Smooth muscle cell of the brain vasculature (primary cell): Measurements from ENCODE around the gene TMEM50A.
"Not testable (repeated sequence)": the region's sequence is repeated elsewhere in the genome, so short reads cannot be mapped to it uniquely, and the experiment has no call there.

Source experiments
- DNase-seq: peaks from one replicate; pipeline ENCODE4 v3.0.0-alpha.2; 2012; ENCODE audit warnings: low read depth, low spot score

Gene TMEM50A

GRCh38 chr1:25336922-25337354, 1.2 kb upstream of the TMEM50A start:
- DNase-seq, result not testable (repeated sequence)

- DNase-seq, result not testable (repeated sequence)
Observed at GRCh38 chr1:25337483-25338187, 499 bp upstream of the TMEM50A start.

- no peak for DNase-seq
Observed at GRCh38 chr1:25338986-25339385, 852 bp downstream of the TMEM50A start.

GRCh38 chr1:25341746-25342145, 3.6 kb downstream of the TMEM50A start:
- DNase-seq, result no peak

GRCh38 chr1:25342846-25343245, 4.7 kb downstream of the TMEM50A start:
- DNase-seq, result no peak

- DNase-seq, result no peak
Observed at GRCh38 chr1:25343872-25344271, 5.7 kb downstream of the TMEM50A start.

DNA sequence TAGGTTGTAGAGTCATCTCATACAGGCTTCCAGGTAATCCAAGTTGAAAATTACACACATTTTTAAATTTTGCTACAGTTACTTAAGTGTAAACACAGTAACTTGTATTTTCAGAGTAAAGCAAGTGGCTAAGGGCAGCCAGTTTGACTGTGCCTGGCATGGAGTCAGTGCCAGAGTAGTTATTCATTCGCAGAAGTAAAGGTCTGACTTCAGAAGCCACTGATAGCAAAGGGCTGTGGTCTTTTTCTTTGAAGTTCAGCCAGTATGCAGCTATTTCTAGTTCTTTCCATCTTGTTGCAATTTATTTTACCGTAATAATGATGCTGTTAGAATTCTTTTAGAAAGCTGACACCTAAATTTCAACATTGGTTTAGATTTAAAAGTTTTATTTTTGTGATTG, 9.4 kb downstream of the TMEM50A start:
- DNase-seq, result no peak

DNA sequence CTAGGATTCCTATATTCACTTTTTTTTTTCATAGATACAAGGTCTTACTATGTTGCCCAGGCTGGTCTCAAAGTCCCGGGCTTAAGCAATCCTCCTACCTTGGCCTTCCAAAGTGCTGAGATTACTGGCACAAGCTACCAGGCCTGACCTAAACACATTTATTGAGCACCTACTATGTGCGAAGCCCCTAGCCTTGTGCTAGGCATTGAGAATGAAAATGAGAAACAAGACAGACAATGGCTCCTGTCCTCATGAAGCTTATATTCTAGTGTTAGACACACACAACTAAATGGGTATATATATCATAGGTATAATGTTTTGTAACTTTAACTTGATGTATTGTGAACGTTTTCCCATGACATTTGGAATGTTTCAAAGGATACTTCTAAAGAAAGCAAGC, 11.5 kb downstream of the TMEM50A start:
- DNase-seq, result no peak

- DNase-seq, result no peak
Observed at GRCh38 chr1:25355841-25356395, 17.8 kb downstream of the TMEM50A start.

GRCh38 chr1:25356441-25356840, 18.3 kb downstream of the TMEM50A start:
- DNase-seq, result no peak

DNA sequence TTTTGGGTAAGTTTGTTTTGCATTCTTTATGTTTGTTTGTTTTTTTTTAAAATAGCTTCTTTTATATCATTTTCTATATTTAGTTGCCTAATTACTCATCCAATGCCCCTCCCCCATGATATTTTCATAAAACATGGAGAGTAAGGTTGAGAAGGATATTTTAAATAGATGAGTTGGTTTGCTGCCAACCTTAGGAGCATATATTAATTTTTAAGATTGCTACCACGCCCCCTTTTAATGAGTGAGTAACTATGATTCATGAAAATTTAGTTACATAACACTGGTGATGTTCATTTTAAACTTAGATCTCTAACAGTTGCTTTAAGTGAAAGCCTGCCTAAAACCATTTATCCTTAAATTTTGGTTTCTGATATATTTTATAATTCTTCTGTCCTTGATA, 18.7 kb downstream of the TMEM50A start:
- DNase-seq, result no peak

- no peak for DNase-seq
Observed at GRCh38 chr1:25360596-25361581, 22.8 kb downstream of the TMEM50A start.

DNA sequence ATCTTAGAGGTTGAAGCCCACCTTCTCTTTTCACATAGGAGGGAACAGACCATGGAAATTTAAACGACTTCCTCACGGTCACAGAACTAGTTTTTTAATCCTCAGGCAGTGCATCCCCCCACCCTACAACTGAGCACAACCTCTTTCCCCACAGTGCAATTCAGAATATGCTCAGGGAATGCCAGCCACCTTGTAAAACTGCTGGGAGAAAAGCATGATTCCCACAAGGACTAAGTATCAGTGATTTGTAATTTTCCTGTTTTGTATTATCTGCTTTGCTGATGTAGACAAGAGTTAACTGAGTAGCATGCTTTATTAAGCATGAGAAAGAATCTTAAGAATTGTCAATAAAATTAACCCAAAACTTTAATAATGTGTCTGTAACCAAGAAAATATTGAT, 23.8 kb downstream of the TMEM50A start:
- no peak for DNase-seq

GRCh38 chr1:25362634-25363559, 24.8 kb downstream of the TMEM50A start:
- not testable (repeated sequence) for DNase-seq

DNA sequence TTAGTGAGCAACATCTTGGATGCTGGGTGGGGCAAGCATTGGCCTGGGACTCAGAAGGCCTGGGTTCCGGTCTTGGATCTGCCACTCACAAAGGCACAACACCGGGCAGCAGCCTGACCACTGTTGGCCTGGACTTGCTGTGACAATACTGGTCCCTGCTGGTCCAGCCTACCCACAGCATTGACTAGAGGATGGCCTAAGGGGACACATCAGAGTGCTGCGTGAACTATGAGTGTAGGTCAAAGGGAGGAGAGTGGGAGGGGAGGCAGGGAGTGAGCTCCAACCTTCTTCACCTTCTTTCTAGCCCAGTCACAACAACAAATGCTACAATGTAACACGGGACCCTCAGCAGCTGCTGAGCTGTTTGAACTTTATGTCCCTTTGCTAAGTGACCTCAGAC, 31.1 kb downstream of the TMEM50A start:
- DNase-seq, result no peak

- not testable (repeated sequence) for DNase-seq
Observed at GRCh38 chr1:25369691-25370271, 31.6 kb downstream of the TMEM50A start.

DNA sequence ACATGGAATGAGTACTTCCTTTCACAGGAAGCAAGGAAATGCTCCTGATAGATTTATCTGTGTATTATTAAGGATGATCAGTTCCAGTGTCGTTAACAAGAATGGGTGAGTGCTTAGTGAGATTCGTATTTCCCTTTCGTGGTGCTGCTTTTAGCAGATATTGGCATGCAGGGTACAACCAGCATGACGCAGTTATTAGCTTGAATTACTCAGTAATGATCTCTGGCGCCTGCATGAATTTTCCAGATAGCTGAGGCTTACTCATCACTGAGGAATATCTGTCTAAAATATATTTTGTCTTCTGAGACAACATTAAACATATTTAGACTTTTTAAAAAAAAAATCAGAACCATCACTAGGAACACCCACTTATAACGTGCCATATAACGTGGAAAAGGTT, 33.6 kb downstream of the TMEM50A start:
- not testable (repeated sequence) for DNase-seq

DNA sequence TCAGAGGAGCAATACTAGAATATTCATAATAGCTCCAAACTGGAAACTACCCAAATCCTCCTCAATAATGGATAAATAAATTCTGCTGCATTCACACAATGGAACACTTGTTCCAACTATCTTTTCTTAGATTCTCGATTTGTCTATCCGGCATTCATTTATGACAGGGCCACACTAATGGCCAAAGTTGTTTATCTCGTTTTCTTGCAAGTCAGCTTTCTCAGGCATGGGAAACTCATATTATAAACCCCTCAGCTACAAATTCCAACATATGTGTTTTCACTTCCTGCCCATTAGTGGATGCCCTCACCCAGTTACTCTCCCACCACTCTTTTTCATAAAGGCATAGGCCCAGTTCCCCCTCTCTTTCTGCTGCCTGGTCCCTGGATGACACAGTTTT, 40.2 kb downstream of the TMEM50A start:
- not testable (repeated sequence) for DNase-seq

DNA sequence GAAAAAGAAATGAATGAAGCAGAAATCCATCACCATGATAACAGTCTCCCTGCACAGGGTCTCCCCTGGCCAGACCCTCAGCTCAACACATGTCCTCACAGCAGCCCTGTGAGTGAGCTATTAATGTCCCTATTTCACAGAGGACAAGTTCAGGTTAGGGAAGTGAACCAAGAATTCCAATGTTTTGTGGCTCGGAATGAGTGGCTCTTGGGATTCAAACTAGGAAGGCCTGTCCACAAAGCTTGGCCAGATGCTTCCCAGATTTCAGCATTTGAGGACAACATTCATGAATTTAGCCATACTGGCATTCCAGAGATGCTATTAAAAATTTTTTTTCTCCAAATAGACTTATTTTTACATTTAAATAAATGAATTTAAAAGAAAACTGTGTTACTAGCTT, 44.4 kb downstream of the TMEM50A start:
- DNase-seq, result not testable (repeated sequence)

GRCh38 chr1:25383090-25383489, 45.0 kb downstream of the TMEM50A start:
- not testable (repeated sequence) for DNase-seq

DNA sequence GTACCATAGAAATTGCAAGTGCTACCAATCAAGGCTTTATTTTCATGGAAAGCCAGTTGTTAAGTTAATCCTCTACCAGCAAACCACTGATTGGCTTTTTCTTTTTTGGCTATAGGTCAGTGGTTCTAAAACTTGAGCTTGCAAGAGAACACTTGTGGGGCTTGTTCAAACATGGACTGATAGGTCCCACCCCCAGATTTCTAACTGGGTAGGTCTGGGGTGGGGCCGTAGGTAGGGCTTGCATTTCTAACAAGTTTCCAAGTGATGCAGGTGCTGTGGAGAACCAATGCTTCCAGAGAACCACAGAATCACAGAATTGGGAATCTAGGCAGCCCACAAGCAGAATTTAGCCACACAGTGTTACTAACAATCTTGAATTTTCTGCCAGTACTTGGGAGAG, 45.7 kb downstream of the TMEM50A start:
- not testable (repeated sequence) for DNase-seq
